Measurements from ENCODE around the gene MACROH2A1.

MACROH2A1 gene

DNA sequence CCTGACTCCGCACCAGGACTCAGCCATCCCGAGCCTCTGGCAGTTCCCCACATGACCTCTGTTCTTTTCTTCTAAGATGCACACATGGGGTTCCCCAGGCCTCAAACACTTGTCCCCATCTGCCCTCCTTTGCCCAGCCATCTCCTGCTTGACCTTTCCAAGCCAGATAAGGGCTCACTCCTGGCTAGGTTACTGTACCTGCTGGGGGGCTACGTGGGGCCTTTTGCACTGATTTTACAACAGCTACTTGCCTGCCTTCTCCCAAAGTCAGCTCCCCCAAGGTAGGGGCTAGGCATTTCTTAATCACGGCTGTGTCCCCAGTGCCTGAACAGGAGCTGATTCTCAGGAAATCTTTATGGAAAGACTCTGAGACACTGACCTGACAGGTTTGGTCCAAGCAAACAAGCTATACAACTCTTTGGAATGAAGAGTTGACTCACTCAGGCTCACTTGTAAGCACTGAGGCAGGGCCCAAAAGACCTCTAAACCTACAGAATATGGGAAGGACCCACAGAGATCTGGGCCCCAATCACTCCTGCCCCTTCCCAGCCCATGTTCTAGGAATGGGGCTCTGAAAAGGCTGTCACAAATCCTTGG is 2.5 kb downstream of the MACROH2A1 start:
- no peak for DNase-seq

DNA sequence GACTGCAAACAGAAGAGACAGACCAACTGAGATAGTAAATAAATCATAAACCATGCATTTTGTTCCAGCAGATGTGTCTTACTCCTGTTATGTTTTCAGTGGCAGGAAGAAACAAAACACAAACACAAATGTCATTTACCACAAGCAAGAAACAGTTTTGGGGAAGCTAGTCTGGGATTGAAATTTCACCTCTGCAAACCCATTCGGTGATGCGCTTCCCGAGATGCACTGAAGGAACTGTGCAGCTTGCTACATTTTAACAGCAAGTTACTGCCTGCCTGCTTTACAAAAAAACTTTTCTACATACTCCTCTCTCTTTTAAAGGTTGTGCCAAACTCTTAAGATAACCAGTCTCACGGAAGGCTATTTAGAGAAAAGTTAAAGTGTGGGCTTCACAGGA is 3.2 kb downstream of the MACROH2A1 start:
- DNase-seq = no peak

GRCh38 chr5:135395451-135395850 is 3.6 kb downstream of the MACROH2A1 start:
- no peak for DNase-seq

GRCh38 chr5:135394095-135394494 is 4.9 kb downstream of the MACROH2A1 start:
- no peak for DNase-seq

DNA sequence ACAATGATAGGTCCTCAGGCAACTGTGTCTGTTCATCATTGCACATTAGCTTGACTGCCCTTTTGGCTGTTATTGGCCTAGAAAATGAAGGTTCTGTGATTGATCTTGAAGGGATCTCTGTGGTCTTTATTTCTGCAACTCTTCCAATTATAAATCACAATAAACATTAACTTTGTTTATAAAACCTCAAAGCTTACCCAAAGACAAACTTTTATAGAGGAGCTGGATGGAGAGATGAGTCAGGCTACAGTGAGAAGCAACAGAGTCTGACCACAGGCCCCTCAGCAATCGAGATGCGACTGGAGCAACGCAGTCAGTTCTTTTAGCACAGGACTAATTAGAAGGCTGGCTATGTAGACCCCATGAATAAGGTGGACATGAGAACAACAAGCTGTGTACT is 5.3 kb downstream of the MACROH2A1 start:
- no peak for DNase-seq

- DNase-seq = no peak
These were observed 5.8 kb downstream of the MACROH2A1 start for GRCh38 chr5:135393229-135393628.

- no peak for DNase-seq
These were observed 6.8 kb downstream of the MACROH2A1 start for GRCh38 chr5:135392256-135392655.

DNA sequence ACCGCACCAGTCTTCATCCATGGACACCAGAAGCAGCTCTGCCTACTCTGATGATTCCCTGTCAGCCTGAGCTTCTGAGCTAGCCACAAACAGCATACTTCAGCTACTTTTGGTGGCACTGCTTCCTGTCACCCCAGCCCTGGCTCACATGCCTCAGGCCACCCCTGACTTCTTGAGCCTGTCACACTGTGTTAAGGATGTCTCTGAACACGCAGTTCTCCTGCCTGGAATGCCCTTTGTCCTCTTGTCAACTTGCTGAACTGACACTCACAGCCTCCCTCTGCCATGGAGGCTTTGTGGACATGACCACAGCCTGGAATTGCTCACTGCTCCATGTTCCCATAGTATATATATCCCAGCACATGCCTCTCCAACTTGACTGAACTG is 7.2 kb downstream of the MACROH2A1 start:
- no peak for DNase-seq

- DNase-seq = no peak
These were observed 7.7 kb downstream of the MACROH2A1 start for GRCh38 chr5:135391116-135391868.

DNA sequence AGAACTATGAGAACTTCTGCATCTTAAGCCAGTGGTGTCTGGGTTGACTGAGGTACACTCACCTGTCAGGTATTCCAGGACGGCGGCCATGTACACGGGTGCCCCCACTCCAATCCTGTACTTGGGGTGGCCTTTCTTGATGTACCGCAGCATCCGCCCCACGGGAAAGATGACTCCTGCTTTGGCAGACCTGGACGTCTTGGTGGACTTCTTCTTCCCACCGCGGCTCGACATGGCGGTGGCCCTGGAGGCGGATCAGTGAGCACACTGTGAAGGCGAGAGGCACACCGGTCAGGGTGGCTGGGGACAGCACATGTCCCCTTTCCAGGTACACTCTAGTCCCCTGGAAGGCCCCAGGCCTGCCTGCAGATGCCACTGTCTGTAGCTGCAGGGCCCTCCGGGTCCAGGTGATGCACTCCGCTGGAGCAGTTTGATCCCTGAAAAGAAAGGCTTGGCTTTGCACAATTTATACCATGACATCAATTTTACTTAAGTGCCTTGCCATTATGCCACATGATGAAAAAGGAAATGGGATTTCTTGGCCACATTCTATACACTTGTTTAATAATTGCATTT is 10.1 kb downstream of the MACROH2A1 start:
- DNase-seq = no peak

GRCh38 chr5:135387629-135387960 is 11.4 kb downstream of the MACROH2A1 start:
- no peak for DNase-seq

- peak; percentile 40 for DNase-seq
These were observed 12.0 kb downstream of the MACROH2A1 start for GRCh38 chr5:135386886-135387628.

DNA sequence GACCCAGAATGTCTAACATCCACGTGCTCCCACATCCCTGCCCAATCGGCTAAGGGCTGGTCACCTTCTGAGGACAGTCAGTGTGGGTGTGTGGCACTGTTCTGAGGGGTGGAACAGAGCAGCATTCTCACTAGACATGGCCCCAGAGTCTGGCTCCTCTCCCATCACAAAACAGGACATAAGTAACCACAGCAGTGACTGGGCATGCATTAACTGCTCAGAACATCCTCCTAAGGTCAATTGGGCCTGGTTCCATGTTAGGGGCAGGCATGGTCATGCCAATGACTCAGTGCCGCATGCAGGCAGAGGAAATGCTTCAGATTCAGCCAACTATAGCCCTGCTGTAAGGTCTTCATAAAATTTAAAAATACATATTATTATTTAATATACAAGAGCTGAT is 12.9 kb downstream of the MACROH2A1 start:
- DNase-seq = no peak

GRCh38 chr5:135385576-135385975 is 13.5 kb downstream of the MACROH2A1 start:
- no peak for DNase-seq

DNA sequence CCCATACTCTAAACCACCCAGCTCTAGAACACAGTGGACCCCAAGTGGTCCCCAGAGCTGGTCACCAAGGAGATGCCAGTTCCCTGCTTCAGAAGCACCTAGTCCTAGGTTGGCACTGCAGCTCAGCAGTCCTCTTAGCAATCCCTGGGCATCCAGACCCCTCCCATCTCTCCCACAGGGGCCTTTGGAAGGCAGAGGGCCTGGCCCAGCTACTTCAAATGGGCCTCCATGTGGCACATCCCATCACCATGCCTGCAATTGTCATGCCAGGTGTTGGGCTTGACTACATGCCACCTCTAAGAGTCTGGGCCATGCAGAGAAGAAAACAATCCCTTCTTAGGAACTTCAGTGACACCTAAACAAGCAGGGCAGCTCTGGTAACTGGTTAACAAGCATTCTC is 14.1 kb downstream of the MACROH2A1 start:
- DNase-seq = no peak

- DNase-seq = no peak
These were observed 15.1 kb downstream of the MACROH2A1 start for GRCh38 chr5:135383803-135384495.

DNA sequence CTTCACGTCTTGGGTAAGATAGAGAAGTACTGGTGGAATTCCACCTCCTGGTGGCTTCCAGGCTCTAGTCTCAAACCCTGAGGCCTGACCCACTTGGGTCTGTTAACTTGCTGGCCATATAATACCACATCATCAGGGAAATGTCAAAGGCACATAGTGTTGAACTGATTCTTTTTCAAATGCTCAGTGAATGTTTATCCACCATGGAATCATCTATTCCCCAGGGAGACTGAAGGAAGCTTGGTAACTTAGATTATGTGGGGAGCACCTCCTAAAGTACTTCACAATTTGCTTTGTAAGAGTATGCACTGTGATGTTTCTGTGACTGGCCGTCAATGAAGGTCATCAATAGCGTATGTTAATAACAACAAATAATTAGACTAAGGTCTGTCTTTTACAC is 16.1 kb downstream of the MACROH2A1 start:
- DNase-seq = no peak

GRCh38 chr5:135382106-135382790 is 16.8 kb downstream of the MACROH2A1 start:
- no peak for DNase-seq

DNA sequence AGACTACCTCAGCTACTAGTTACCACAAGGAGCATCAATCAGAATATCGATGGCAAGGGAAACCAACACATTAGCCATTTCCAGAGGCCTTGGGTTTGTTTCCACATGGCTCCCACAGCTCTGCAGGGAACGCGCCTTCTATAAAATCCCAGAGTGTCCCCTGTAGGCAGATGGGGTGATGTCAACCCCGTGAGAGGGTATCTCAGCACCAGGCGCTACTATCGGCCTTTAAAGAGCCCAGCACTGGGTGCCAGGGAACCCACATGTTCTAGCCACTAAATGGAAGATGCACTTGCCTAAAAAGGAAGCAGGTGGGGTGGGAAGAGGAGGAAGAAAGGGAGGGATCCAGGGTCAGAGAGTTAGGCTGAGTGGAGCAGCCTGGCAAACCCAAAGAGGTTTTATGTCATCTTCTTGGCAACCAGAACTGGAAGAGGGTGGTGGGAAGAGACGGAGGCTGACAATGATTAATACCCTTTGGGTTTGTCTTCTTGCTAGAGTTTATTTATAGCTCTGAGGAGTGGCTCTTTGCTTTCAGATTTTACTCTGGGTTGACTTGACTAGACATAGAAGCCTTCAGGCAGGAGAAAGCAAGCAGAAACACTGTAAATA is 19.9 kb downstream of the MACROH2A1 start:
- DNase-seq = no peak

- DNase-seq = no peak
These were observed 21.0 kb downstream of the MACROH2A1 start for GRCh38 chr5:135377751-135378680.

Measured in 8988T (cell line).